Measurements from ENCODE around the gene SLC44A3. TPM values are rescaled to one million over a fixed set of nuclear protein-coding genes. Genes with fewer than 3 reads are reported as not detected.

Gene SLC44A3
- total RNA-seq, 1 donor from 2014 or later: 0.77 TPM

- no peak for TF ChIP-seq CTCF (conservative IDR thresholded peaks at IDR 0.05)
- Mint-ChIP-seq H3K27me3 (ENCODE audit: low read depth) (no peaks in the 10 kb centered on the region), H3K4me3 (no peak overlapping the region), H3K36me3 (ENCODE audit: low read depth) (no peaks in the 10 kb centered on the region), H3K9me3 (peaks cover 2% of the 10 kb centered on the region), H3K27ac (ENCODE audit: unreplicated experiment) (no peak overlapping the region), H3K4me1 (peaks cover 57% of the 10 kb centered on the region)
- no peak for DNase-seq (ENCODE audit: low read depth, low spot score)
Observed at GRCh38 chr1:94799206-94799605, 21.0 kb upstream of the SLC44A3 start.

- Mint-ChIP-seq H3K4me1 (peaks cover 64% of the 10 kb centered on the region), H3K36me3 (ENCODE audit: low read depth) (no peaks in the 10 kb centered on the region), H3K27me3 (ENCODE audit: low read depth) (no peaks in the 10 kb centered on the region), H3K9me3 (no peaks in the 10 kb centered on the region), H3K27ac (ENCODE audit: unreplicated experiment) (peak overlapping the region; percentile 85), H3K4me3 (peak overlapping the region; percentile 65)
- TF ChIP-seq CTCF (conservative IDR thresholded peaks at IDR 0.05): peak; percentile 65
- peak; percentile 27 for DNase-seq (ENCODE audit: low read depth, low spot score)
Observed at GRCh38 chr1:94801919-94802546, 18.1 kb upstream of the SLC44A3 start.

GRCh38 chr1:94803106-94803505 lies 17.1 kb upstream of the SLC44A3 start:
- no peak for DNase-seq (ENCODE audit: low read depth, low spot score)
- TF ChIP-seq CTCF (conservative IDR thresholded peaks at IDR 0.05): no peak
- Mint-ChIP-seq H3K27me3 (ENCODE audit: low read depth) (no peaks in the 10 kb centered on the region), H3K4me3 (no peak overlapping the region), H3K4me1 (peaks cover 64% of the 10 kb centered on the region), H3K9me3 (no peaks in the 10 kb centered on the region), H3K36me3 (ENCODE audit: low read depth) (no peaks in the 10 kb centered on the region), H3K27ac (ENCODE audit: unreplicated experiment) (no peak overlapping the region)

GRCh38 chr1:94803517-94804441 lies 16.4 kb upstream of the SLC44A3 start:
- H3K27ac Mint-ChIP-seq (ENCODE audit: unreplicated experiment): peak overlapping the region; percentile 91
- H3K4me3 Mint-ChIP-seq: peak overlapping the region; percentile 23
- TF ChIP-seq CTCF (conservative IDR thresholded peaks at IDR 0.05): no peak
- peaks cover 65% of the 10 kb centered on the region for H3K4me1 Mint-ChIP-seq
- no peaks in the 10 kb centered on the region for H3K27me3 Mint-ChIP-seq (ENCODE audit: low read depth)
- peak; percentile 28 for DNase-seq (ENCODE audit: low read depth, low spot score)
- no peaks in the 10 kb centered on the region for H3K9me3 Mint-ChIP-seq
- H3K36me3 Mint-ChIP-seq (ENCODE audit: low read depth): no peaks in the 10 kb centered on the region

- Mint-ChIP-seq H3K4me1 (peaks cover 62% of the 10 kb centered on the region), H3K9me3 (no peaks in the 10 kb centered on the region), H3K36me3 (ENCODE audit: low read depth) (no peaks in the 10 kb centered on the region), H3K4me3 (no peak overlapping the region), H3K27me3 (ENCODE audit: low read depth) (no peaks in the 10 kb centered on the region), H3K27ac (ENCODE audit: unreplicated experiment) (no peak overlapping the region)
- TF ChIP-seq CTCF (conservative IDR thresholded peaks at IDR 0.05): no peak
- no peak for DNase-seq (ENCODE audit: low read depth, low spot score)
Observed at GRCh38 chr1:94804442-94804837, 15.7 kb upstream of the SLC44A3 start.
